ENCODE measurements around the gene C1orf116. TPM values are rescaled to one million over a fixed set of nuclear protein-coding genes. Genes with fewer than 3 reads are reported as not detected.
"Not testable (repeated sequence)": the region's sequence is repeated elsewhere in the genome, so short reads cannot be mapped to it uniquely, and the experiment has no call there.

Gene C1orf116
- total RNA-seq, 2 donors from 2014 or later, result 0.06 TPM; not detected in 1

- peak overlapping the region; percentile 96 to 99 for H3K27ac Mint-ChIP-seq
- DNase-seq (ENCODE audit: low spot score in 2 of 2) (no peak), ATAC-seq (no peak)
- H3K9me3 Mint-ChIP-seq, result no peaks in the 10 kb centered on the region
- peaks cover 10 to 16% of the 10 kb centered on the region in 2 donors for H3K36me3 Mint-ChIP-seq
Observed at GRCh38 chr1:207049514-207049913, 17.0 kb upstream of the C1orf116 start.

GRCh38 chr1:207049054-207049453 is 16.5 kb upstream of the C1orf116 start:
- peak overlapping the region in 1 of 2 donors; percentile 99 for H3K27ac Mint-ChIP-seq
- DNase-seq (ENCODE audit: low spot score in 2 of 2), result no peak
- peaks cover 10 to 16% of the 10 kb centered on the region in 2 donors for H3K36me3 Mint-ChIP-seq
- H3K9me3 Mint-ChIP-seq, result no peaks in the 10 kb centered on the region
- no peak for ATAC-seq

- Mint-ChIP-seq H3K27ac (no peak overlapping the region), H3K36me3 (peaks cover 10 to 13% of the 10 kb centered on the region in 2 donors), H3K9me3 (no peaks in the 10 kb centered on the region)
- DNase-seq (ENCODE audit: low spot score in 2 of 2) (no peak), ATAC-seq (no peak)
Observed at GRCh38 chr1:207048041-207048440, 15.5 kb upstream of the C1orf116 start.

GRCh38 chr1:207047505-207047904 is 14.9 kb upstream of the C1orf116 start:
- Mint-ChIP-seq H3K36me3 (peaks cover 10% of the 10 kb centered on the region in 2 donors), H3K27ac (no peak overlapping the region), H3K9me3 (no peaks in the 10 kb centered on the region)
- no peak for ATAC-seq
- DNase-seq (ENCODE audit: low spot score in 2 of 2), result no peak

- ATAC-seq, result no peak
- no peak for DNase-seq (ENCODE audit: low spot score in 2 of 2)
- Mint-ChIP-seq H3K27ac (peak overlapping the region in 1 of 2 donors; percentile 50), H3K36me3 (peaks cover 10 to 16% of the 10 kb centered on the region in 2 donors), H3K9me3 (no peaks in the 10 kb centered on the region)
Observed at GRCh38 chr1:207045453-207045852, 12.9 kb upstream of the C1orf116 start.

GRCh38 chr1:207041397-207041796 is 8.8 kb upstream of the C1orf116 start:
- not testable (repeated sequence) for H3K9me3 Mint-ChIP-seq; H3K36me3 Mint-ChIP-seq; ATAC-seq; DNase-seq (ENCODE audit: low spot score in 2 of 2); H3K27ac Mint-ChIP-seq

- Mint-ChIP-seq H3K36me3 (peaks cover 0 to 6% of the 10 kb centered on the region in 2 donors), H3K9me3 (no peaks in the 10 kb centered on the region), H3K27ac (no peak overlapping the region)
- ATAC-seq (no peak), DNase-seq (ENCODE audit: low spot score in 2 of 2) (no peak)
Observed at GRCh38 chr1:207040181-207040533, 7.6 kb upstream of the C1orf116 start.

GRCh38 chr1:207039380-207040180 is 7.0 kb upstream of the C1orf116 start:
- no peak for ATAC-seq
- no peak for DNase-seq (ENCODE audit: low spot score in 2 of 2)
- H3K36me3 Mint-ChIP-seq, result peaks cover 0 to 6% of the 10 kb centered on the region in 2 donors
- no peak overlapping the region for H3K27ac Mint-ChIP-seq
- no peaks in the 10 kb centered on the region for H3K9me3 Mint-ChIP-seq

- ATAC-seq (no peak), DNase-seq (ENCODE audit: low spot score in 2 of 2) (no peak)
- H3K27ac Mint-ChIP-seq, result no peak overlapping the region
- H3K36me3 Mint-ChIP-seq, result peaks cover 0 to 2% of the 10 kb centered on the region in 2 donors
- no peaks in the 10 kb centered on the region for H3K9me3 Mint-ChIP-seq
Observed at GRCh38 chr1:207036865-207037264, 4.3 kb upstream of the C1orf116 start.

GRCh38 chr1:207035877-207036551 is 3.5 kb upstream of the C1orf116 start:
- Mint-ChIP-seq H3K27ac (no peak overlapping the region), H3K9me3 (no peaks in the 10 kb centered on the region), H3K36me3 (no peaks in the 10 kb centered on the region)
- ATAC-seq (peak; percentile 14 to 75), DNase-seq (ENCODE audit: low spot score in 2 of 2) (no peak)

GRCh38 chr1:207034998-207035397 is 2.4 kb upstream of the C1orf116 start:
- no peaks in the 10 kb centered on the region for H3K36me3 Mint-ChIP-seq
- no peaks in the 10 kb centered on the region for H3K9me3 Mint-ChIP-seq
- H3K27ac Mint-ChIP-seq, result no peak overlapping the region
- DNase-seq (ENCODE audit: low spot score in 2 of 2) (no peak), ATAC-seq (peak; percentile 65 to 72)

GRCh38 chr1:207034208-207034607 is 1.7 kb upstream of the C1orf116 start:
- Mint-ChIP-seq H3K36me3 (no peaks in the 10 kb centered on the region), H3K27ac (no peak overlapping the region), H3K9me3 (no peaks in the 10 kb centered on the region)
- no peak for ATAC-seq
- DNase-seq (ENCODE audit: low spot score in 2 of 2), result no peak

GRCh38 chr1:207033302-207033701 is 746 bp upstream of the C1orf116 start:
- Mint-ChIP-seq H3K27ac (no peak overlapping the region), H3K9me3 (no peaks in the 10 kb centered on the region), H3K36me3 (no peaks in the 10 kb centered on the region)
- DNase-seq (ENCODE audit: low spot score in 2 of 2) (no peak), ATAC-seq (no peak)

GRCh38 chr1:207031632-207032264 is 808 bp downstream of the C1orf116 start:
- ATAC-seq (no peak), DNase-seq (ENCODE audit: low spot score in 2 of 2) (no peak)
- H3K36me3 Mint-ChIP-seq, result no peaks in the 10 kb centered on the region
- no peaks in the 10 kb centered on the region for H3K9me3 Mint-ChIP-seq
- no peak overlapping the region for H3K27ac Mint-ChIP-seq

GRCh38 chr1:207031016-207031415 is 1.5 kb downstream of the C1orf116 start:
- no peaks in the 10 kb centered on the region for H3K36me3 Mint-ChIP-seq

GRCh38 chr1:207030522-207031009 is 2.0 kb downstream of the C1orf116 start:
- Mint-ChIP-seq H3K36me3 (no peaks in the 10 kb centered on the region), H3K9me3 (no peaks in the 10 kb centered on the region), H3K27ac (no peak overlapping the region)
- ATAC-seq, result no peak
- no peak for DNase-seq (ENCODE audit: low spot score in 2 of 2)

More at GRCh38 chr1:207031016-207031415, 1.5 kb downstream of the C1orf116 start:
- ATAC-seq, result no peak
- H3K27ac Mint-ChIP-seq, result no peak overlapping the region
- H3K9me3 Mint-ChIP-seq, result no peaks in the 10 kb centered on the region
- DNase-seq (ENCODE audit: low spot score in 2 of 2), result no peak
